Vagina (tissue), 2 donors: ENCODE data around the gene APOOL.

ENCODE experiments used
- CTCF ChIP-seq, 3 experiments: fragments of 450-650 bp in 2 of 3; fragments of 200-600 bp in 1 of 3; sonication (generic) in 1 of 3; IDR thresholded peaks; one replicate each; pipeline ENCODE4 v1.5.1; 2017 to 2019; ENCODE audit warnings: antibody characterized with exemption in 3 of 3, mild to moderate bottlenecking in 2 of 3, moderate library complexity in 2 of 3
- POLR2A ChIP-seq, 2 donors: fragments of 450-650 bp; IDR thresholded peaks; one replicate each; pipeline ENCODE4 v1.6.1; 2017; ENCODE audit warnings: antibody characterized with exemption in 2 of 2, mild to moderate bottlenecking in 2 of 2, moderate library complexity in 2 of 2
- POLR2AphosphoS5 ChIP-seq, 2 donors: sonication (generic); formaldehyde crosslinking; IDR thresholded peaks; one replicate each; pipeline ENCODE4 v1.9.0; 2017; ENCODE audit warnings: antibody characterized with exemption in 2 of 2, mild to moderate bottlenecking in 2 of 2, low read depth in 1 of 2; ENCODE audit not compliant: insufficient read depth in 1 of 2

- TF ChIP-seq POLR2A (IDR thresholded peaks at IDR 0.05) (no peak), CTCF (IDR thresholded peaks at IDR 0.05) (no peak), POLR2AphosphoS5 (IDR thresholded peaks at IDR 0.05; ENCODE audit: insufficient read depth in 1 of 2, low read depth in 1 of 2) (no peak)
Measured at GRCh38 chrX:85051627-85052026, 48.0 kb downstream of the APOOL start.
